Germinal center (tissue), 1 donor: ENCODE data around the gene TMEM128.
"Not testable (repeated sequence)": the region's sequence is repeated elsewhere in the genome, so short reads cannot be mapped to it uniquely, and the experiment has no call there.

Source experiments
- DNase-seq: peaks from one replicate; pipeline ENCODE4 v3.0.0; 2012; ENCODE audit warnings: mixed read lengths, low spot score

The TMEM128 gene

DNA sequence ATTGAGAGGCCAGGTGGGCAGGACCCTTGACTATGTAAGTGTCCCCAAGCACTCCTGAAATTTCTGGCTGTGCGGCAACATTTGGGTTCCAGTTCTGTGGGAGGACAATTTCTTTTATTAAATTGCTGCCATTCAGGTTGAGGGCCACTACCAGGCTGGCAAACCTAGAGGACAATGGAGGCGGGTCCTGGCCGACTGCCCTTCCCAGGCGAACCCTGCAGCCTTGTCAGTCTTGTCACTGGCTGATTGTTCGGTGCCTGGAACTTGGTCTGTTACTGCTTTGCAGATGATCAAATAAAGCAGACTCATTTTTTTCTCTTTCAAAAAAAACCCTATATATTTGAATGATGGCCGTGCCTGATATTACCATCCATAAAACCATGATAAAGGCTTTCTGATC lies 6.6 kb upstream of the TMEM128 start:
- no peak for DNase-seq

DNA sequence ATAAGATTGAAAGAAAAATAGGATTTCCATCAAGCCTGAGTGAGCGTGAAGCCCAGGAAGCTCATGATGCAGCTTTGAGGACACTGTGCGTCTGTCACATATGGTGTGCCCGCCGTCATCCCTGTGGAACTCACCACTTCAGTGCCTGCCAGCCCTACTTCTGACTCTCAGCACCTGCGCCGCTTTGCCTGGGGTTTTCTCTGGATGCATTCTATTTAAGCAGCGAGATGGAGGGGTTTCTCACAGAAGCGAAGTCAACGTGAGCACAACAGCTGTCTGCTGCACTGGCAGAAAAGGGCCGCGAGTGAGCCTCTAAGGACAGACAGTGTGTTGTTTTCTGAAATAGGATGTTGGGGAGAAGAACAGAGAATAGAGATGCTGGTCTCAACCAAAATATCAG lies 6.2 kb upstream of the TMEM128 start:
- DNase-seq: no peak

DNA sequence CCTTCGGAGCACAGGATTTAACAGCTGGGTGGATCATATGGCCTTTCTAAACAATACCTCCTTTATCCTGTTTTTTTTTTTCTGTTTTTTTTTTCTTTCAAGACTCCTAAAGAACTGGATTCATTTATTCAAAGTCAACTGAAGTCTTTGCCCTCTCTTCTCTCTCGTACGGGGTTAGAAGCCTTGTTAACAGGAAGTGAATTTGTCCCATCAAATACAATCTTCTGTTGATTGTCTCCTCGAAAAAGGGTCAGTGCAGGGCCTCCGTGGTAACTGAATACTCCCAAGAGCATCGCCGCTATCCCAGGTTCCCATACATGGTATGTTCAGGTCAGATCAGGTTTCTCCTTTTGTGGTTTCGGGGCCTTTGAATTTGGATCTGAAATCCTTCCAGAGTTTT lies 1.8 kb upstream of the TMEM128 start:
- DNase-seq: no peak

DNA sequence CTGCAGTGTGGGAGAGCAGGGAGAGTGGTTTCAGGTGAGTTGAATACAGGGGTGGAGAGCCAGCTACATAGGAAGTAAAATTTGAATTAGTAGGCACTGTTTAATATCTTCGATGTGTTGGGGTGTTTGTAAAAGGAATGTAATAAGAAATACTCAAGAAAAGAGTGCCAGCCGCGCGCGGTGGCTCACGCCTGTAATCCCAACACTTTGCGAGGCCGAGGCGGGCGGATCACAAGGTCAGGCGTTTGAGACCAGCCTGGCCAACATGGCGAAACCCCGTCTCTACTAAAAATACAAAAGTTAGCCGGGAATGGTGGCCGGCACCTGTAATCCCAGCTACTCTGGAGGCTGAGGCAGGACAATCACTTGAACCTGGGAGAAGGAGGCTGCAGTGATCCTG lies 1.3 kb upstream of the TMEM128 start:
- not testable (repeated sequence) for DNase-seq

DNA sequence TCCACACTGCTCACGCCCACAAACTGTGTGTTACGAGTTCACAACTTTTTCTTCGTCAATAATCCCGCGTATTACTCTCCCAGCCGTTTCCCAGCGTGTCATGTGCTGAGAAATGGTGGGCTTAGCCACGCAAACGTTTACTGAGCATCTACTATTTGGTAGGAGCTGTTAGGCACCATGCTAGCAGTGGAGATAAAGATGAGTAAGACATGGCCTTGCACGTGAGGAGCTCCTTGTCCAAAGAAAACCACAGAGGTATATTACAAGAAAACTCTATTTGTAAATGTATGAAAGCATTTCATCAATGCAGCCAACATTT lies 821 bp upstream of the TMEM128 start:
- no peak for DNase-seq

DNA sequence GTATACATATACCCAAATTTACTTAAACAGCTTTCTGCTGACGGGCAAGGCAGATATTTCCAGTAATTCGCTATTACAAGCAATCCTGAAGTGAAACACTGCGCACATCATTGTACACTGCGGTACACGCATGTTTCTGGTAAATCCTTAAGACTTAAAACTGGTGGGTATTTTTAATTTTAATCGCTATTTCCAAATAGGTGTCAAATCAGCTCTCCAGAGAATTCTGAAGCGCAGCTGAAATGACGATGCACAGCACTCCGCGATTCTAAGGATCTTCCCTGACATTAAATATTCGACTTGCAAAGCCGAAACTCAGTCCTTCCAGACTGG lies 361 bp downstream of the TMEM128 start:
- no peak for DNase-seq

DNA sequence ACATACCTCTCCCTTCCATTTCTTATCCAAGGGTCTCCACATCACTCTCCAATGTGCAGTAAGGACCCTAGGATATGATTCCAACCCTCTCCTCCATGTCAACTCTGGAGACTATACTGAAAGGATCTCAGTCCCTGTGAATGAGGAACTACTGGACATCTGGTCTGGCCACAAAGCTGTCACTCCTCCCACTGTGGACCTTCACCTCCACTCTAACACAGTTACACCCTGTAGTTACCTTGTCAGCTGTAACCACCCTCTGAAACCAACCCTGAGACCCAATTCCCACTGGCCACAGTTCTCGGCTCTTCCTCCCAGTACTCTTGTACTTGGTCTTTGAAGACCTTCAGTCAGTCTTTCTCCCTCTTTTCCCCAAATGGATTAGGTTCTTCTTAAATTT lies 2.9 kb downstream of the TMEM128 start:
- DNase-seq: no peak

DNA sequence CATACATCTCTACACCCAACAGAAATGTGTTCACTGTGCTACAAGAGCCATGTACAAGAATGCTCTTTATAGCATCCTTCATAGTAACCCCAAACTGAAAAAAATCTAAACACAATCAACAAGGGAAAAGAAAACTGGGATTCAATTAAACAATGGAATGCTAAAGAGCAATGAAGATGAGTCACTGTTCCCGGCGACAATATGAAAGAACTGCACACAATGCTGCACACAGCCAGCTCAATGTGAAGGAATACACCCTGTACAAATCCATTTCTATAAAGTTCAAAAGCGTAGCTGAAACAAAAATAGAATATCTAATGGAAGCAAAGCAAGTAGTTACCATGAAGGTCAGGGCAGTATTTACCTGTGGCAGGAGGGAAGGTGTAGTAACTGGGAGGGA lies 8.5 kb downstream of the TMEM128 start:
- not testable (repeated sequence) for DNase-seq

DNA sequence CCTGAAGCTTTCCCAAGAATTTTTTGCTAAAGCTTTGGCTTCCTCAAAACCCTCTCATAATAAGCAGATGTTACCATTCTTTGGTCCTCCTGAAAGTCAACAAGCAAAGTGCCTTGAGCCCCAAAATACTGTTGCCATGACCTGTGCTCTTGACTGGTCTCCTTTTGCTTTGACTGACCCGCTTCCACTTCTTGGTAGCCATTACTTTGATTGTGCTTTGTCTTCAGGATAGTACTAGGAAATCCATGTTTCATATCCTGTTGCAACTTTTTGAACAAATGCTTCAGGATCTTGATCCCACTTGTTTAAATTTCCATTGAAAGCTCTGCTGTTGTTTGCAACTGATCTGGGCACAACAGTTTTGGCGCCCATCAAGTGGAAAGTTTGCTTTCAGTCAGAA lies 14.4 kb downstream of the TMEM128 start:
- no peak for DNase-seq

DNA sequence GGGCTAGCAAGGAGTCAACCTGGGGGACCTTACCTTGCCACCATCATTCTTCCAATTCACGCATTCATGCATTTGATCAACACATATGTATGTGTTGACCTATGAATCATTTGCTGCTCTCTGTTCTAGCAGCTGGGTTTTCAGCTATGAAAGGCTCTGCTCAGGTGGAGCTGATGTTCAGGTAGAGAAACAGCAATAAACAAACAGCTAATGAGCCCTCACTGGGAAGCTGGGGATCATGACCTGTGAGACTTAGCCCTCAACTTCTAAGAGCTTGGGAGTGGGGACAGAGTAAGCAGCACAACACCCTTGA lies 19.7 kb downstream of the TMEM128 start:
- no peak for DNase-seq

DNA sequence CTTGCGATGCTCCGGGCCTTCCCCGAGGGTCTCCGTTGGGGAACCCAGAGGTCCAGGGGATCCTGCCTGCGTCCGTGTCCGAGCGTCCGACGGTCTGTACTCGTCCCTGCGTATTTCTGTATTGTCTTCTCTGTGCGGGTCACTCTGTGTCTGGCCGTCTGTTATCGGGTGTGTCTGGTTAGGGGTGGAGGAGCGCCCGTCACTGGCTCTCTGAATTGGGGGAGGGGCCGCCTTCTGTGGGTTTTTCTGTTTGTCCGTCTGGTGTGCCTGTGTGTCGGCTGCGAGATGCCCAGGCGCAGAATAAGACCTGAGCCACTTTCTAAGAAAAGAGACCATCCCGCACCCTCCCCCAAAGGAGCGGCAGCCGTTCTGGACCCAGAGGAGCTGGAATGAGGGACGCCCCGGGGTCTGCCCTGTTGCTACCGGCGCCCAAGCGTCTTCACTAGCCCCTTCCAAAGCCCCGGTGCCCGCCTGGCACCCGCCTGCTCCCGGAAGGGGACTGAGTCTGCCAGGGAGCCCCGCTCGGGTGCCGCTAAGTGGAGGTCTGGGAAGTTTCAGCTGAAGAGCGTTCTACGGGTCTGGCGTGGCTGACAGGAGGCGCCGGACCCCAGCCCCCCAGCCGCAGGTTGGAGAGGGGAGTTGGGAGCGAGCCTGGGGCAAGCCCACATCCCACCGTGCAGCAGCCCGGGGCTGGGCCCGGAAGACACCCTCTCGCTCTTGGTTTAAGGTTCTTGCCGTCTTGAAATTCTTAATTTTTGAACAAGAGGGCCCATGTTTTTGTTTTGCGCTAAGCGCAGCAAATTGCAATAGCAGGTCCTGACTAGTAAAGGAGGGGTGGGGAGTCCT lies 20.3 kb downstream of the TMEM128 start:
- DNase-seq: no peak

DNA sequence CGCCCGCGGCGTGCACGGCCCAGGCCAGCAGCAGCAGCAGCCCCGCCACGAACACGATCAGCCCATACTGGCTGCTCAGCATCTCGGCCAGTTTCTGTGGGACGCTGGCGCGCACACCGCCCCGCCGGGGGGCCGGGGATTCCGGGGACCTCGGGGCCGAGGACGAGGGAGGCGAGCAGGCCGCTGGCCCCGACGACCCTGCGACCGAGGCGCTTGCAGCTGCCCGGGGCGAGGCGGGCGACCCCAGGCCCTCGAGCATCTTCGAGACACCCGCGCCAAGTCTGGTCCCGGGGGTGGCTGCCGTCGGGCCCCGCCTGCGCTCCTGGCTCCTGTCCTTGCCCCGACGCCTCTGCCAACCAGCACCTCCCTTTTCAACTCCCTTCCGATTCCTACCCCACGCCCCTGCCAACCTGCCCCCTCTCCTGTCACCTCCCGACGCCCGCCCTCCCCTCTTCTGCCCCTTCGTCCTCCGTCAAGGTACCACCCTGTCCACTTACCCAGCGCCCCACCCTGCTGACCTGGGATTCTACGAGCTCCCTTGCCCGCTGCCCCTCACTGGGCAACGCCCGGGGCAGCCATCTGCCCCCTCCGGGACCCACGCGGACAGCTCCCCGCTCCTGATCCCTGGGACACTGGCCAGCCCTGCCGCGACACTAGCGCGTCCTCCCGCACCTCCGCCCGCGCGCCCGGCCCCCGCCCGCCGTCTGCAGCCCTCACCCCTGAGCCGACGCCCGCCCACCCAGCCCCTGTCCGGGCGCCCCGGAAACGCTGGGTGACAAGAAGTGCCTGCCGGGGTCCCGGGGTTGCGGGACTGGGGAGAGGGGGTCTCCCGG lies 21.2 kb downstream of the TMEM128 start, which contains the start of gene OTOP1:
Gene OTOP1, minus strand, starts transcription at position 324 of the 833 bp plus-strand sequence. Its CDS starts 65 bp downstream, at position 259.
- DNase-seq: no peak

DNA sequence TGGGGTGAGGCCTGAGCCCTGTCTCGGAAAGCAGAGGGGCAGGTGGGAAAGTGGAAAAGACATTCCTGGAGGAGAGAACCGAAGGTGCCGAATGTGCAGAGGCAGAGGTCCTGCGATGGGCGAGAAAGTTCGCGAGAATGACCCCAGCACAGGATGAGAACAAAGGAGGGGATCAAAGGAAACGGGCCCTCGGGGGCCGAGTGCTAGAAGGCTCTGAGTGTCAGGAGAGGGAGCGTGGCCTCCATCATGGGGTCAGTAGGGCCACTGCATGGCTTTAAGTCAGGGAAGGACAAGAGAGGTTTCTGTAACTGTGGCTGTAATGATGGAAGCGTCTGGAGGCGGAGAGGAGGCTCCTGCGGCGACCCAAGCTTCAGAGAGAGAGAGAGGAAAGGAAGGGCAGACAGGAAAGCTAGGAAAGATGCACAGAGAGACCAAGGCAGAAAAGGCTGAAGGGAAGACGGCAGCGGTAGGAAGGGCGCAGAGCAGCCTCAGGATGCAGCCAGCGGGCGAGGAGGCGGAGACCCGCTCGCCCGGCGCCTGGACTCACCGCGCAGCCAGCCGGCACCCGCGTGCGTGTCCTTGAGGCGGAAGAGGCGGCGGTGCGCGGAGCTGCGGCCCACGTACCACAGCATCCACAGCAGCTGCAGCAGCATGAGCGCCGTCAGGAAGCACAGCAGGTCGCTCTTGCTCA lies 22.0 kb downstream of the TMEM128 start:
- no peak for DNase-seq

DNA sequence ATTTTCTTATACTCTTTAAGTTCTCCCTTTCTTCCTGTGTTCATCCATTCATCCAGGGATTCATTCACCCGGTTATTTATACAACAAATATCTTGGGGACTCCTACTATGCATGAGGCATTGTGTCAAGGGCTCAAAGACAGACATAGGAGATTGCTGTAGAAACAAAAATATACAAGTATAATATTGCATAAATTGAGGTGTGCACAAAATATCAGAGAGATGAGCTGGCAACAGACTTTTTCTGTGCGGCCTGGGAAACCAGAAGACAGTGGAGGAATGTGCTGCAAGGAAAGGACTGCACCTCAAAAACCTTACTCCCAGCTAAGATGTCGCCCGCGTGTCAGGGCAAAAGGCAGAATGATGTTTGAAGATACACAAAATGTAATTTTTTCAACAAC lies 30.9 kb downstream of the TMEM128 start:
- no peak for DNase-seq

DNA sequence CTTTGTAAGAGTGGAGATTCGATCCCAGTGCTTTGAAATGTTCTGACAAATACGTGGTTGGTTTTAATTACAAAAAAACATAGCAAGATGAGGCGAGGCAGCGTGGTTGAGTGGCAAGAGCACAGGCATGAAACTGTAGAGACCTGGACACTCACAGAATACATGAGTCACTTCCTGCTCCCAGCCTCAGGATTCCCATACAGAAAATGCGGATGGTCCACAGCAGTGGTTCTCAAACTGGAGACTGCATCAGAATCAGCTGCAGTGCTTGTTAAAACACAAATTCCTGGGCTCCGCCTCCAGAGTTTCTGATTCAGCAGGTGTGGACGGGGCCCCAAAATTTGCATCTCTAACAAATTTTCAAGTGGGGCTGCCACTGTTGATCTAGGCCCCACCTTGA lies 31.4 kb downstream of the TMEM128 start:
- DNase-seq: no peak

DNA sequence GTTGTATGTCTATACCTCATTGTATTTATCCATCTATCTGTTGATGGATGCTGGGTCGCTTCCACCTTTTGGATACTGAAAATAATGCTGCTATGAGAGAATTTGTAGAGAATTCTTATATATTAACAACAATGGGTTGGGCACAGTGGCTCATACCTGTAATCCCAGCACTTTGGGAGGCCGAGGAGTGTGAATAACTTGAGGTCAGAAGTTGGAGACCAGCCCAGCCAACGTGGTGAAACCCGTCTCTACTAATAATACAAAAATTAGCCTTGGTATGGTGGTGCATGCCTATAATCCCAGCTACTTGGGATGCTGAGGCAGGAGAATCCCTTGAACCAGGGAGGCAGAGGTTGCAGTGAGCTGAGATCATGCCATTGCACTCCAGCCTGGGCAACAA lies 34.3 kb downstream of the TMEM128 start:
- not testable (repeated sequence) for DNase-seq

DNA sequence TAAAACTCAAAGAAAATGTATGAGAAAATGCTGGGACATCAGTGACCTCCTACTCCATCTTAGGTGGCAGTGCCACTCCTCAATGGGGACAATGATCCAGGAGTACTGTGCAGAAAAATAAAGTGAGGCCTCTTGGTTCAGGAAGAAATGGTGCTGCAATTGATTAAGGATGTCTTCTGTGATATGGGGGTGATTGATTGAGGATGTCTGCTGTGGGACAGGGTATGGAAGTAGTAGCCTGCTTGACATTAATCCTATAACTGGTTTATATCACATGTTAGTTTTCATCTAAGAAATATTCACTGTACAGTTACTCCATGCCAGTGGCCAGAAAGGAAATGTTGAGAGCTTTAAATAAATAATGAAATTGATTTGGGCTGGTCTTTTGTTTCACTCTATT lies 41.8 kb downstream of the TMEM128 start:
- no peak for DNase-seq

DNA sequence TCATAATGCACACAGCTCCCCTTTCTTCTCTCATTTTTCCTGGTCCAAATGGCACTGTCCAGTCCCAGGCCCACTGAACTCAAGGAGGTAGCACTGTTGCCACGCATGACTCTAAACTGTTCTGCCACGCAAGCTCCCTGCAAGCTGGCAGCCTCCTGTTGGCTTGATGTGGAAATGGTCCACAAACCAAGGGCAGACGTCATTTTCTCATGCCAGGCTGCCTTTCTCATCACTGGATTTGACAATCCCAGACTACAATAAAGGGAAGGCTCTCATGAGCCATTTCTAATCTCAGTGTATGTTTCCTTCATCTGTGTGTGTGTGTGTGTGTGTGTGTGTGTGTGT lies 43.6 kb downstream of the TMEM128 start:
- no peak for DNase-seq

DNA sequence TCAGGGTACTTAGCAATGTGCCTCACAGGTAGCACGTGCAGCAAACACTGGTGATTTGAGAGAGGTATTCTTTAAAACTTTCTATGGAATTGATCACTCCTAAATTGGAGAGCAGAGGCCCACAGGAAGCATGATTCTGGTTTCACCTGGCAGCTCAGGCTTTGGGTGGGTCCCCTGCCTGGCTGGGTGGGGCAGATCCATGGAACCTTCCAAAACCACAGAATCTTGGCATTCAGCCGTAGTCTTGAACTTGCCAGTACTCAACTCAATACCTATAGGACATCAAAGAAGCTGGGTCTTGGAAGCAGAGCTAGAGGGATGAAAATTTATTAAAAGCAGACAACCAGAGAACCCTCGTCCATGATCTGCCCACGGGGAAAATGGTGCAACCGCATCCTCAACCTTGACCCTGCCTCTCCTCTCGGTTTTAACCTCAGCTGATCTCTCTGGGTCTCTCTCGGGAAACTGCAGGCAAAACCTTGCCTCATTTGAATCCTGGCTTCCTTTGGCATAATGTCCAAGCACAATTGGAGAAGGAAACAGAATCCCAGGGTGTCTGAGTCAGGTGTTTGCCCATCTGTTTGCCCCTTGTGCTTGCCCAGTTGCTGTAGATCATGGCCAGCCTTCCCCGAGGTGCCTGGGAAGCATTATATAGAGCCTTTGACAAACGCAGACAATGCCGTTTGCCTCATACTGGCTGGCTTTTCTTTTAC lies 44.2 kb downstream of the TMEM128 start:
- no peak for DNase-seq

DNA sequence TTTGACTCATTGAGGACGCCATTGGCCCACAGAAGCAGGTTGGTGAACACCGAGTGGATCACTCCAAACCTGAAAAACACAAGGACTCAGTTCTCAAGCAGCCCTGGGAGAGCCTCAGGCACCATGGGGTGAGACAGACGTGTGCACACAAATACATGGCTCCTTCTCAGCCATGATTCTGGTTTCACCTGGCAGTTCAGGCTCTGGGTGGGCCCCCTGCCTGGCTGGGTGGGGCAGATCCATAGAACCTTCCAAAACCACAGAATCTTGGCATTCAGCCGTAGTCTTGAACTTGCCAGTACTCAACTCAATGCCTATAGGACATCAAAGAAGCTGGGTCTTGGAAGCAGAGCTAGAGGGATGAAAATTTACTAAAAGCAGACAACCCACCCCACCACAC lies 45.5 kb downstream of the TMEM128 start:
- DNase-seq: no peak

DNA sequence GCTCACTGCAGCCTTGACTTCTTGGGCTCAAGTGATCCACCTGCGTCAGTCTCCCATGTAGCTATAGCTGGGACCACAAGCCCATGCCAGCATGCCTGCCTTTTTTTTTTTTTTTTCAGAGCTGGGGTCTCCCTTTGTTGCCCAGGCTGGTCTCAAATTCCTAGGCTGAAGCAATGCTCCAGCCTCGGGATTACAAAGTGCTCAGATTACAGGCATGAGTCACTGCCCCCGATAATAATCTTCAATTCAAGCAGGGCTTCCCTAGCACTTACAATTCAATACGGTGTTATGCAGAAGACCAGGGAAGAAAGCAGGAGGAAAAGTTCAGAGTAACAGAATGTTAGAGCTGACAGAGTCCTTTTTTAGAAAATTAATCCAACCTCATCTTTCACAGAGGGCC lies 47.4 kb downstream of the TMEM128 start:
- DNase-seq: no peak

DNA sequence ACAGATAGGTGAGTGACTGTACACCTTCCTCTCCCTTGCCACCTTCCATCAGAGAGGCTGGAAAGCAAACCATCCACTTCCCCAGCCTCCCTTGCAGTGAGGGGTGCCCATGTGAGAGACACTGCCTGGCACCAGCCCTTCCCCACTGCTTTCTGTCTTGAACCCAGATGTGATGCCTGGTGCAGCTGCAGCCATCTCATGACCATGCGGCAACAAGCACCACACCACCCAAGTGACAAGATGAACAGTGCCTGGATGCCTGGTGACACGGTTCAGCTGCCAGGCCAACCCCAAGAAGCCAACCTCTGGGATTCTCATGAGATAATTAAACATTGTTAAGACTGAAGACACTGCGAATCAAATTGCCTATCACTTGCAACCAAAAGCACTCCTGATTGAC lies 52.7 kb downstream of the TMEM128 start:
- DNase-seq: no peak

DNA sequence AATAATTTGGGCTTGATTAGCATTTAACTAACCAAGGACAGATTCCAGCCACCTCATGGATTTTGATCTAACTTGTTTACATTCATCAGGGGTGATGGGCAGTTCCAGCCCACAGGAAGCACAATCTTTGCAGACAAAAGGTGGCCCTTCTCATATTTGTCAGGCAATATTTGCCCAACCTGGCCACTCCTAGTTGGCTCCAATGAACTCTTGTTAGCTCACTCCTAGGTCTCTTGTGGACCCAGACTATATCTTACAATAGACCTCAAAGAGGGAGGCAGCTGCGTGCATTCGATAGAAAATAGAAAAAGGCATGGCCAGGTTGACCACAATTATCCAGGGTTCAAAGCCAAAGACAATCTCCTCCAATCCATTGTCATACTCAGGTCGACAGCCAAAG lies 59.5 kb downstream of the TMEM128 start:
- DNase-seq: not testable (repeated sequence)
